AG09319 (cell line): ENCODE data around the gene GPC2.
"Not testable (repeated sequence)": the region's sequence is repeated elsewhere in the genome, so short reads cannot be mapped to it uniquely, and the experiment has no call there.

Experiments used
- DNase-seq: peaks from one replicate; pipeline ENCODE4 v3.0.0-alpha.2; 2010; ENCODE audit warnings: low read depth; ENCODE audit errors: extremely low read depth
- CTCF ChIP-seq: IDR thresholded peaks from 2 replicates; pipeline ENCODE4 v1.5.1; 2011; ENCODE audit warnings: low read depth, mild to moderate bottlenecking, inconsistent platforms, low read length, moderate library complexity

The GPC2 gene

GRCh38 chr7:100191775-100192174, 14.6 kb upstream of the GPC2 start:
- no peak for DNase-seq
- TF ChIP-seq CTCF = no peak

- DNase-seq = no peak
These were observed 13.0 kb upstream of the GPC2 start for GRCh38 chr7:100190048-100190711.

GRCh38 chr7:100189061-100189460, 11.9 kb upstream of the GPC2 start:
- TF ChIP-seq CTCF = no peak
- no peak for DNase-seq

More at GRCh38 chr7:100190048-100190711, 13.0 kb upstream of the GPC2 start:
- peak; percentile 41 for TF ChIP-seq CTCF

- no peak for DNase-seq
- no peak for TF ChIP-seq CTCF
These were observed 8.5 kb upstream of the GPC2 start for GRCh38 chr7:100185726-100186125.

GRCh38 chr7:100183090-100183489, 5.9 kb upstream of the GPC2 start:
- not testable (repeated sequence) for DNase-seq

- not testable (repeated sequence) for DNase-seq
These were observed 5.4 kb upstream of the GPC2 start for GRCh38 chr7:100182616-100183015.

- DNase-seq = not testable (repeated sequence)
These were observed 2.9 kb upstream of the GPC2 start for GRCh38 chr7:100180084-100180483.

GRCh38 chr7:100176096-100177044, 811 bp downstream of the GPC2 start:
- TF ChIP-seq CTCF = no peak
- DNase-seq = no peak
